Esophagus squamous epithelium (tissue), 4 donors: Measurements from ENCODE around the gene ZNF492.

Source experiments
- CTCF ChIP-seq, 6 experiments: fragments of 450-650 bp in 4 of 6; fragments of 200-600 bp in 2 of 6; sonication (generic) in 2 of 6; IDR thresholded peaks; one replicate each; pipeline ENCODE4 v1.5.1; 2016 to 2019; ENCODE audit warnings: antibody characterized with exemption in 6 of 6, mild to moderate bottlenecking in 4 of 6, moderate library complexity in 4 of 6
- POLR2A ChIP-seq, 4 donors: fragments of 450-650 bp; IDR thresholded peaks; one replicate each; pipeline ENCODE4 v1.6.1; 2017; ENCODE audit warnings: antibody characterized with exemption in 4 of 4, mild to moderate bottlenecking in 4 of 4, moderate library complexity in 3 of 4

GRCh38 chr19:22610121-22610520 lies 24.0 kb upstream of the ZNF492 start:
- TF ChIP-seq CTCF (IDR thresholded peaks at IDR 0.05) (no peak), POLR2A (IDR thresholded peaks at IDR 0.05) (no peak)
